GM10847 (cell line): ENCODE results near the gene CASD1.

ENCODE experiments used
- POLR2A ChIP-seq: IDR thresholded peaks from 2 replicates; pipeline ENCODE4 v1.6.1; 2011; ENCODE audit not compliant: insufficient read length; ENCODE audit errors: extremely low read depth

CASD1 gene

DNA sequence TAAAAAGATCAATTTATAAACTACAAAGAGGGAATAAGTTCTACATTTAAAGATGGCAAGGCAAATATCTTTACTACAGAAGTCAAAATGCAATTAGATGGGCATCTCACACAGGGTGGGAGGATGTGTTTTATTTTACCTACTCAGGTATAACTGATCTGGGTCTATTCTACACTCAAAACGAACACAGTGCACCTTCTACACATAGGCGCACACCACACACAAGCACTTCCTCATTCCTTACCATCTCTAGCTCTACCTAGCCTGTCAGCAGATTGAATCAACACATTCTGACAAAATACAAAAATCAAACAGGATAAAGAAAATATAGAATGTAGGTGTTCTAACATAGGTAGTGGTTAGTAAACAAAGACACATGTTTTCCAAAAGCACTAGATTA lies 81.6 kb downstream of the CASD1 start:
- TF ChIP-seq POLR2A, result no peak

DNA sequence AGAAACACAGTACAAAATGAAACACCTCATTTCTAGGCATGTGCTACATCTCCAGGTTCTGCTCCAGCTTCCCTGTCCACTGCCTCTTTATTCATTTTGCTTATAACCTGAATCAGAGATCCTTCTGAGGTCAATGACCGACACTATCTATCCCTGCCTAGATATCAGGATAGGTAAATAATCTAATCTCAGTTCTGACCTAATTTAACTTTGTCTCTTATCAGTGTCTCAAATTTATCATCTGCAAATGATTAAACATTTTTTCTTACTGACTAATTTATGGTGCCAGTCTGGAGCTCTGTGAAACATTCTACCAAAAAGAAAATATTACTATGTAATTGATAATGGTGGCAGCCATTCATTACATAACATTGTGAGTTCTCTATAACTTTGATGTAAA lies 85.3 kb downstream of the CASD1 start:
- TF ChIP-seq POLR2A, result no peak

DNA sequence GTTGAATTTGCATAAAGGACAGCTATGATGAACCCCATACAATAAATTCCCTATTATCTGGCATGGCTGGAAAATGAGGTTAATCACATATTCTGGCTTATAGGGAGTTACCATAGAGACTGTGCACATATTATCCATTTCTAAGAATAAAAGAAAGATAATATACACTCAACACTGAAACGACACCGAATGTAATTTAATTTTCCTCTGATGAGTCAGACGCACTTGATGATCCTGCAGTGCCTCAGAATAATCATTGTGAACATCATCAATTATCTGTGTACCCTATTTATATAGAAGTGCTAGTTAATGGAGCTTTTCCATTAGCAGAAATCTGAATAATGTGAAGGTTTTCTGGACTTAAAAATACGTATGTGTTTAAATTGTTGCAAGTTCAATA lies 86.1 kb downstream of the CASD1 start:
- TF ChIP-seq POLR2A, result no peak

DNA sequence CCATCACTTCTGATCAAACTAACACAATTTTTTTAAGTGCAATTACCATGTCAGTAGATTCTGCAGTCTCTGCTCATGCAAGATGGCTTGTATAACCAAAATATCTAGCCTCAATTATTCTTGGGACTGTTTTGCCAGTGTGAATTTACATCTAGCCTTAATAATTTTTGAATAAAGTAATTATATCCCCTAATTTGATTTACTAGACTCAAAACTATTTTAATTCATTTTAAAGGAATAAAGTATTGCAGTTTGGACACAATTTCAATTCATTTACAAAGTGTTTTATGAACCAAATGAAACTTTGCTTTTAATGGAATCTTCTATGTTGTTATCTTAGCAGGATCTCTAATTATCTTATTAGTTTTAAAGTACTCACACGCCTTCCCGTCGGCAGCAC lies 90.7 kb downstream of the CASD1 start:
- no peak for TF ChIP-seq POLR2A

DNA sequence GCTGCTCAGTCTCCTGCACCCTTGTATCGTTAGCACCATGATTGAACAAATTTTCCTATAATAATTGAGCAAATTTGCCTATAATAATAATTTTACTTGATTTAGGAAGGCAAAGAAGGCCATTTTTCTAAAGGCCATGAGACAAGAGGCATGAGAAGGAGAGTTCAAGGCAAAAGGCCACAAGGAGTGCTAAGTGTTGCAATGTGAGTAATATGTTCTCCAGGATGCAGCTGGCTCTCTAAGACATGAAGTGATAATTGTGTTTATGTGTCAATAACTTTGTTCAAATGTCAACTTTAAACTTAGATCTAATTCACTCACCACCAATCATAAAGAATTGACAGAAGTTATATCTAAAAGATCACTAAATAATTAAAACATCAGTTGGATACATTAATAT lies 92.6 kb downstream of the CASD1 start:
- TF ChIP-seq POLR2A, result no peak

DNA sequence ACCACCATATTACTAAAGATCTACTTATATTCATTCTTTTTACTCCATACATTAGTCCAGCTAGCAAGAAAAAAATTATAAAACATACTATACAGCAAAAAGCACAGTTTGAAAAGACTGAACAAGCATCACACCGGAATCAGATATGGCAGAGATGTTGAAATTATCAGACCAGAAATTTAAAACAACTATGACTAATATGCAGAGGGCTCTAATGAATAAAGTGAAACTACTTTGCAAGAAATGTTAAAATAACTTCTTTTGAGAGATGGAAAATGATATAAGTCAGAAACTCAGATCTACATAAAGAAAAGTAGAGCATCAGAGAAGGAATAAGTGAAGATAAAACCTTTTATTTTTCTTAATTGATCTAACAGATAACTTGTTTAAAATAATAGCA lies 95.4 kb downstream of the CASD1 start:
- TF ChIP-seq POLR2A, result no peak
